NCI-H345 (cell line): ENCODE measurements around the gene RNF34.

Experiments used
- DNase-seq: peaks from one replicate; lab custom pipeline; 2025; lab: John Stamatoyannopoulos, UW

The RNF34 gene

GRCh38 chr12:121467638-121468498 lies 68.0 kb downstream of the RNF34 start:
- DNase-seq, result peak; percentile 40

GRCh38 chr12:121468499-121468801 lies 68.5 kb downstream of the RNF34 start:
- DNase-seq, result no peak

DNA sequence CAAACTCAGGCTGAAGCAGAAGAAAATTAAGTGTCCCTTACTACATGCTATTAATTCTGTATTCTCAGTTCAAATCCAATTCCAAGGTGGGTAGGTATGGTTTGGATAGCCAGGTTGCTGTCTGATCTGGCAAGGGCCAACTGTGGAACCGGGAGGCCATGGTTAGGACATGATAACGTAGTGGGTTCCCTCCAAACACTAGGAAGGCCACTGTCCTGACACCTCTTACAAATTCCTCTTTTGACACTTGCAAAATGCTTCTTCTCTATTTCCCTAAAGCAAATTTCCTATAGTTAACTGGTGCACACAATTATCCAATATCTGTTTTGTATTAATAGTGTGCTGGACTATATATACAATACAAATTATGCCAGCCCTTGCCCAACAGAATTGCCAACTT lies 70.8 kb downstream of the RNF34 start:
- no peak for DNase-seq

DNA sequence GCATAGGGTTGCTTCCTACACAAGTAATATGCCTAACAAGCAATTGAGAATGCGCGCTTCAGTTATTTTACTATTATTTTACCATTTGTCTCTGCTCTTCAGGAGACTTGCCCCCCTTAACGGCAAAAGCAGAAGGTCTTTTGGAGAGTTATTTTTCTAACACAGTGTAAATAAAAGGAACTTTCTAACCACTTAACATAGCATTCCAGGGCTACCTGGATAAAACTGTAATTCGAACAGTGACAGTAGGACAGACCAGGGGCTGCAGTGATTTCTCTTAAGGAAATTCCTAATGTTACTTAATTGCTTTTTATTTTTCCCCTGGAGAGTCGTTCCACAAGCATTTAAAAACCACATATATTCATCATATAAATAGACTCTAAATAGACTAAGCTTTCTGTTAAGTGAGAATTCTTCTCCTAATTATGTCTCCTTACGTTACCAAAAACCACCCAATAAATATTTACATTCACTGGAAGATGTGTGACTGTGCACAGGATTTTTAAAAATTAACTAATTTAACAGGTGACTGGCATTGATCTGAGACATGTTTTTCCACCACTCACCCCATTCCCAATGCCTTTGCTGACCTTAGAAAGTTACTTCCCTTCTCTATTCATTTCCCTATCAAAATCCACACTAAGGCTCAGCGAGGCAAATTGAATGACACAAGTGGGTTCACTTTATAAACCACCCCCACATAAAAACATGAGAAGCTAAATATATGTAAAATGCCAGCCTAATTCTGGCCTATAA lies 72.4 kb downstream of the RNF34 start:
- no peak for DNase-seq
